Nephron progenitor cell (in vitro differentiated cells): ENCODE data around the gene DGKB.
A peak's percentile ranks its signal among the peaks of the same experiment; 100 is the strongest.

Experiments
- DNase-seq: peaks from one replicate; pipeline ENCODE4 v3.0.0; 2021
- H3K27ac Mint-ChIP-seq: 2 replicates; pipeline ENCODE4 v1.8.0; 2021; ENCODE audit warnings: mild to moderate bottlenecking, moderate library complexity, mixed read lengths
- H3K27me3 Mint-ChIP-seq: 2 replicates; pipeline ENCODE4 v1.8.0; 2021; ENCODE audit warnings: mild to moderate bottlenecking, low read depth, mixed read lengths; ENCODE audit not compliant: poor library complexity
- H3K36me3 Mint-ChIP-seq: 2 replicates; pipeline ENCODE4 v1.8.0; 2021; ENCODE audit warnings: low read depth, mixed read lengths
- H3K4me1 Mint-ChIP-seq: 2 replicates; pipeline ENCODE4 v1.8.0; 2021; ENCODE audit warnings: mixed read lengths
- H3K4me3 Mint-ChIP-seq: 2 replicates; pipeline ENCODE4 v1.8.0; 2021; ENCODE audit warnings: mild to moderate bottlenecking, moderate library complexity, mixed read lengths
- H3K9me3 Mint-ChIP-seq: 2 replicates; pipeline ENCODE4 v1.8.0; 2021; ENCODE audit warnings: mild to moderate bottlenecking, moderate library complexity, mixed read lengths
- CTCF ChIP-seq: fragments of 200-600 bp; sonication (generic); IDR thresholded peaks from 2 replicates; pipeline ENCODE4 v1.5.0; 2021; ENCODE audit warnings: antibody characterized with exemption

DGKB gene

GRCh38 chr7:14902589-14903067 lies at the start of gene DGKB:
Gene DGKB, minus strand, starts transcription at chr7:14902751.
- Mint-ChIP-seq H3K36me3 (no peaks in the 10 kb centered on the region), H3K27ac (no peak within 1 kb of the TSS), H3K4me1 (no peaks in the 10 kb centered on the region), H3K9me3 (no peaks in the 10 kb centered on the region), H3K27me3 (peaks cover 20% of the 10 kb centered on the region), H3K4me3 (no peak within 1 kb of the TSS)
- TF ChIP-seq CTCF = no peak
- peak; percentile 30 for DNase-seq

- H3K4me3 Mint-ChIP-seq = no peak overlapping the region
- no peak overlapping the region for H3K27ac Mint-ChIP-seq
These were observed 47.5 kb upstream of the DGKB start for GRCh38 chr7:14950013-14950412.

GRCh38 chr7:14938181-14938580 lies 35.6 kb upstream of the DGKB start:
- DNase-seq = no peak
- no peak overlapping the region for H3K27ac Mint-ChIP-seq
- H3K4me1 Mint-ChIP-seq = peaks cover 13% of the 10 kb centered on the region
- H3K27me3 Mint-ChIP-seq = no peaks in the 10 kb centered on the region
- no peak for TF ChIP-seq CTCF
- no peaks in the 10 kb centered on the region for H3K9me3 Mint-ChIP-seq
- H3K36me3 Mint-ChIP-seq = no peaks in the 10 kb centered on the region
- H3K4me3 Mint-ChIP-seq = no peak overlapping the region

More at GRCh38 chr7:14950013-14950412, 47.5 kb upstream of the DGKB start:
- no peak for TF ChIP-seq CTCF
- H3K4me1 Mint-ChIP-seq = no peaks in the 10 kb centered on the region
- DNase-seq = no peak
- no peaks in the 10 kb centered on the region for H3K36me3 Mint-ChIP-seq
- no peaks in the 10 kb centered on the region for H3K27me3 Mint-ChIP-seq
- no peaks in the 10 kb centered on the region for H3K9me3 Mint-ChIP-seq

GRCh38 chr7:14937581-14937980 lies 35.0 kb upstream of the DGKB start:
- no peak for DNase-seq
- H3K36me3 Mint-ChIP-seq = no peaks in the 10 kb centered on the region

GRCh38 chr7:14936554-14936953 lies 34.0 kb upstream of the DGKB start:
- peak; percentile 25 for DNase-seq
- Mint-ChIP-seq H3K36me3 (no peaks in the 10 kb centered on the region), H3K4me3 (no peak overlapping the region), H3K27ac (peak overlapping the region; percentile 44), H3K27me3 (no peaks in the 10 kb centered on the region), H3K4me1 (peaks cover 13% of the 10 kb centered on the region), H3K9me3 (no peaks in the 10 kb centered on the region)
- TF ChIP-seq CTCF = no peak

More at GRCh38 chr7:14937581-14937980, 35.0 kb upstream of the DGKB start:
- H3K4me3 Mint-ChIP-seq = no peak overlapping the region
- H3K27ac Mint-ChIP-seq = no peak overlapping the region
- H3K9me3 Mint-ChIP-seq = no peaks in the 10 kb centered on the region
- no peak for TF ChIP-seq CTCF
- peaks cover 13% of the 10 kb centered on the region for H3K4me1 Mint-ChIP-seq
- H3K27me3 Mint-ChIP-seq = no peaks in the 10 kb centered on the region

- TF ChIP-seq CTCF = no peak
- Mint-ChIP-seq H3K4me1 (peaks cover 13% of the 10 kb centered on the region), H3K36me3 (no peaks in the 10 kb centered on the region), H3K4me3 (no peak overlapping the region), H3K9me3 (no peaks in the 10 kb centered on the region), H3K27ac (no peak overlapping the region), H3K27me3 (no peaks in the 10 kb centered on the region)
- DNase-seq = no peak
These were observed 32.3 kb upstream of the DGKB start for GRCh38 chr7:14934839-14935238.
